ENCODE measurements around the gene VTI1B. TPM values are rescaled to one million over a fixed set of nuclear protein-coding genes. Genes with fewer than 3 reads are reported as not detected.
"Not testable (repeated sequence)": the region's sequence is repeated elsewhere in the genome, so short reads cannot be mapped to it uniquely, and the experiment has no call there.

The VTI1B gene, protein sequence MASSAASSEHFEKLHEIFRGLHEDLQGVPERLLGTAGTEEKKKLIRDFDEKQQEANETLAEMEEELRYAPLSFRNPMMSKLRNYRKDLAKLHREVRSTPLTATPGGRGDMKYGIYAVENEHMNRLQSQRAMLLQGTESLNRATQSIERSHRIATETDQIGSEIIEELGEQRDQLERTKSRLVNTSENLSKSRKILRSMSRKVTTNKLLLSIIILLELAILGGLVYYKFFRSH
- total RNA-seq: 10 to 100 TPM; 69.9 to 74.6 TPM

DNA sequence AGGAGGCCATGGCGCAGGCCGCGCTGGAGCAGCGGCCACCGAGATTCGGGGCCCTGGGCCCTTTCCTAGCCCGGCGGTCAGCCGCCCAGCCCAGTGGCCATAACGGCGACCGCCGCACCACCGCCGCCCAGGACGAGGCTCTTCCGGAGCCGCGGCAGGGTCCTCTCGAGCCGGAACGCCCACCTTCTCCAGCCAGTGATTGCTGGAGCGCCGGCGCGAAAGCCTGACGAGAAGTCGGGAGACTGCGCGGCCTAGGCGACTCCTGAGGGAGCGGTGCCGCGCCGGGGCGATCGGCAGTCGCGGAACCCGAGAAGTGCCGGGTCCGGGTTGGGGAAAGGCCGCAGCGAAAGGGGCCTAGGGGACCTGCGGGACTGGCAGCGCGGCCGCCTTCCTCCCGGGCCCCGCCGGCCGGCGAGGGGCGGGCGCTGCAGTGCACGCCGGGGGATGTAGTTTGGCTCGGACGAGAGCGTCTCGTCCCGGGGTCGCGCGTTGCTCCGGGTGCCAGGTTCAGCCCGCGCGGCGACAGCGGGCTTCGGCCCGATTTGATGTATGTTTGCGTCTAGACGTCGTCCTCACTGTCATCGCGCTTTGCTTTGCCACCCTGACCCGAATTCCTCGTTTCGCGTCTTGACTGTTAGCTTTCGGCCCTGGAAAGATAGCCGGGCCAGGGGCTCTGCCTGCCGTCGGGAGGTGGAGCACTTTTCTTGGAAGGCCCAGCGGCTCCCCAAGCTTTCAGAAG is at the start of gene VTI1B:
Gene VTI1B, minus strand, starts transcription at position 153 of the 739 bp plus-strand sequence. Its CDS starts 143 bp downstream, at position 10.
- POLR2A ChIA-PET: interaction anchor here (0.6 to 1.9 kb wide), 6 partner anchors 12 to 54 kb away, joined by 3 to 14 read pairs (median 4); partner anchors contain the start of gene RDH11
- Mint-ChIP-seq H3K4me3 (peak within 1 kb of the TSS; percentile 87), H3K4me1 (peaks cover 18% of the 10 kb centered on the region)

DNA sequence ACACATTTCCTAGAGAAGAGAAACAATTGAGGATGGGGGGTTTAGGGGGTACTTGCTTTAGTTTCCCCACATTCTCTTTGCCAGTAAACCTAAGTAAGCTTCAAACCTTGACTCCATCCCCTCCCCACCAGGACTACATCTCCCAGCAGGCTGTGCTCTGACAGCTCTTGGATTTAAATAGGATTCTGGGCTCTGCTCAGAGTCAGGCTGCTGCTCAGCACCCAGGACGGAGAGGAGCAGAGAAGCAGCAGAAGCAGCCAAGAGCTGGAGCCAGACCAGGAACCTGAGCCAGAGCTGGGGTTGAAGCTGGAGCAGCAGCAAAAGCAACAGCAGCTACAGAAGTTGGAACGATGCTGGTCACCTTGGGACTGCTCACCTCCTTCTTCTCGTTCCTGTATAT is 47.9 kb upstream of the VTI1B start:
- Mint-ChIP-seq H3K4me1 (peaks cover 8% of the 10 kb centered on the region), H3K36me3 (peaks cover 3% of the 10 kb centered on the region), H3K4me3 (no peak overlapping the region), H3K9me3 (peaks cover 4% of the 10 kb centered on the region), H3K27me3 (peaks cover 44% of the 10 kb centered on the region), H3K27ac (no peak overlapping the region)
- DNase-seq (no peak), ATAC-seq (ENCODE audit: low read depth) (no peak)
- POLR2A ChIA-PET: no interaction called here

More for the DNA sequence above, at the start of gene VTI1B:
- DNase-seq: peak; percentile 85
- peak; percentile 91 for ATAC-seq (ENCODE audit: low read depth)
- Mint-ChIP-seq H3K27me3 (no peaks in the 10 kb centered on the region), H3K27ac (peak within 1 kb of the TSS; percentile 87), H3K36me3 (peaks cover 4% of the 10 kb centered on the region), H3K9me3 (no peaks in the 10 kb centered on the region)

DNA sequence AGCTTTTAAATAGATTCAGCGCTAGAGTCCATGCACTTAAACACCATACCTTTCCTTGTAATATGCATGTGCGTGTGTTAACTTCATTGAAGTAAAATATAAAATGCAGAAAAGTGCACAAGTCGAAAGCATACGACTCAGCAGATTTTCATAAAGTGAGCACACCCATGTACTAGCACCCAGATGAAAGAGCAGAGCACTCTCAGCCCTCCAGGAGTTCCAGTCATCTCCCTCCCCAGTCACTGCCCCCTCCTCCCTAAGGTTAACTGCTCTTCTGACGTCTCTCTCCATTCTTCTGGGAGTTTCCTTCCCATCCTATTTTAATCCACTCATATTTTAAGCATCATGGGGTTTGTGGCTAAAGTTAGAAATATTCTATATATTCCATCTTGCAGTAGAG is 47.4 kb upstream of the VTI1B start:
- ATAC-seq (ENCODE audit: low read depth): no peak
- POLR2A ChIA-PET: no interaction called here
- Mint-ChIP-seq H3K9me3 (peaks cover 4% of the 10 kb centered on the region), H3K27me3 (peaks cover 44% of the 10 kb centered on the region), H3K4me3 (no peak overlapping the region), H3K4me1 (peaks cover 8% of the 10 kb centered on the region), H3K27ac (no peak overlapping the region), H3K36me3 (peaks cover 3% of the 10 kb centered on the region)
- no peak for DNase-seq

DNA sequence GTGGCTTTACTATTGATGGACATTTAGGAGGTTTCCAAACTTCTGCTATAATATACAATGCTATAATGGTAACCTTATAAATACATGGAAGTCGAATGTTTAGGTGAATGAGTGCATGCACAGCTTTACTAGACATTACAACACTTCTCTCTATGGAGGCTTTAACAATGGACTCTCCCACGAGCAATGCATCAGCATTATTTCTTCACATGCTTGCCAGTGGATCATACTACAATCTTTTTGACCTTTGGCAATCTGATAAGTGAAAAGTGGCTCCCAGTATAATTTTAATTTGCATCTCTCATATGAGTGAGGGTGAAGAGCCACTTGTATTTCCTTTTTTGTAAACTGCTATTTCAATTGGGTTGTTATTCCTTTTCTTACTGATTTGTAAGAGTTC is 45.4 kb upstream of the VTI1B start:
- ATAC-seq (ENCODE audit: low read depth): no peak
- POLR2A ChIA-PET: no interaction called here
- no peak for DNase-seq
- Mint-ChIP-seq H3K9me3 (peaks cover 3% of the 10 kb centered on the region), H3K27ac (no peak overlapping the region), H3K27me3 (peaks cover 32% of the 10 kb centered on the region), H3K36me3 (peaks cover 3% of the 10 kb centered on the region), H3K4me3 (no peak overlapping the region), H3K4me1 (peaks cover 8% of the 10 kb centered on the region)

DNA sequence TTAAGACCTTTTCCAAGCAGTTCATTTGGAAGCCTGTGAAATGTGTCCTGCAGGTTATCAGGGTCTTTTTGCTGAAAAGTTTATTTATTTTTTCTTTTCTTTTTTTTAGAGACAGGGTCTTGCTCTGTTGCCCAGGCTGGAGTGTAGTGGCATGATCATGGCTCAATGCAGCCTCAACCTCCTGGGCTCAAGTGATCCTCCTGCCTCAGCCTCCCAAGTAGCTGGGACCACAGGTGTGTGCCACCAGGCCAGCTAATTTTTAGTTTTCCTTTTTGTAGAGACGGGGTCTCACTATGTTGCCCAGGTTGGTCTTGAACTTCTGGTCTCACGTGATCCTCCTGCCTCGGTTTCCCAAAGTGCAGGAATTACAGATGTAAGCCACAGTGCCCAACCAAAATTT is 45.0 kb upstream of the VTI1B start:
- peaks cover 29% of the 10 kb centered on the region for H3K27me3 Mint-ChIP-seq
- H3K4me3 Mint-ChIP-seq; DNase-seq; H3K36me3 Mint-ChIP-seq; H3K9me3 Mint-ChIP-seq; H3K27ac Mint-ChIP-seq; H3K4me1 Mint-ChIP-seq; POLR2A ChIA-PET; ATAC-seq (ENCODE audit: low read depth): not testable (repeated sequence)

DNA sequence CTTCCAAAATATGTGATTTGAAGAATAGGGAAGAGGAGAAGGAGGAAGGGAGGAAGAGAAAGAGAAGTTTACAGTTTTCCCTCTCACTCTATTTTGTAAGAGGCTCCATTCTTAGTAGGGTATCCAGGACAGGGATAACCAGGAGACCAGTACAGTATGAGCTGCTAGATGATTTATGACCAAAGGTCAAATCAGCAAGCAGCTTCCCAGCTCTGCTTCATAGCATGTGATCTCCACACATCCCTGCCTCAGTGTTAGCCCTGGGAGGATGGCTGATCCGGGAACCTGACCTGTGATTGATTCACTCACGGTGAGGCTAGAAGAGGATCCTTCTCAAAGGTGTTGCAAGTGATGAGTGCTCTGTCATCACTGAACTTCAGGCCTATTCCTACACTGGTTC is 43.8 kb upstream of the VTI1B start:
- peaks cover 26% of the 10 kb centered on the region for H3K27me3 Mint-ChIP-seq
- H3K9me3 Mint-ChIP-seq: no peaks in the 10 kb centered on the region
- H3K36me3 Mint-ChIP-seq: no peaks in the 10 kb centered on the region
- peaks cover 8% of the 10 kb centered on the region for H3K4me1 Mint-ChIP-seq
- DNase-seq (no peak), ATAC-seq (ENCODE audit: low read depth) (no peak)
- H3K4me3 Mint-ChIP-seq: no peak overlapping the region
- no peak overlapping the region for H3K27ac Mint-ChIP-seq
- POLR2A ChIA-PET: no interaction called here

DNA sequence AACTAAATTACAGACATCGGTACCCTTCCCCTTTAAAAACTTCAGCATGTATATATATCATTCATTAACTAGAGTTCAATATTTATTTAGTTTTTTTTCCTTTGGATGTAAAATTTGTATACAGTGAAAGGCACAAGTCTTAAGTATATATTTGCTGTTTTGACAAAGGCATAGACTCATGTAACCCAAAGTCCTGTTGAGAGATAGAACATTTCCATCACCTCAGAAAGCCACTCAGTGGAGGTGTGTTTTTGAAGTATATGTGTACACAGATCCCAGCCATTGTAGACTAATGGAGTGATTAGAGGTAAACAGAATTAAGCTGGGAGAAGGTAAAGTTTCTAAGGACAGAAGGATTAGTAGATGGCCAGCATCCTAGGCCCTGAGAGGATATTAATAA is 42.6 kb upstream of the VTI1B start:
- Mint-ChIP-seq H3K27me3 (peaks cover 22% of the 10 kb centered on the region), H3K27ac (no peak overlapping the region), H3K4me3 (no peak overlapping the region), H3K4me1 (peaks cover 3% of the 10 kb centered on the region), H3K36me3 (no peaks in the 10 kb centered on the region), H3K9me3 (no peaks in the 10 kb centered on the region)
- DNase-seq (no peak), ATAC-seq (ENCODE audit: low read depth) (no peak)
- POLR2A ChIA-PET: no interaction called here

DNA sequence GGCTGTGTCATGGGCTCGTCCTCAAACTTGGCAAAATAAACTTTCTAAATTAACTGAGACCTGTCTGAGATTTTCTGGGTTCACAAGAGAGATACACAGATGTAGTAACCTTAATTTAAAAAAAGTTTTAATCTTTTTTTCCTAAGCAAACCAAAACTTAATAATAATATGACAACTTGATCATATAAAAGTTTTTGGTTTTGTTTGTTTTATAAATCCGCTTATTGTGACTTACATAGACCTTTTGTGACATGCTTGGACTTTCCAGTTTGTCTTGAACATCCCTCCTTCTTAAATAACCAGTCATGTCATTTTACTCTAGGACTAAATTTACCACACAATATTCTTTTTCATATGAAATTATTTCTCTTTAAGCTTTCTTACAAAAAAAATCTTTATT is 35.8 kb upstream of the VTI1B start:
- ATAC-seq (ENCODE audit: low read depth) (no peak), DNase-seq (no peak)
- POLR2A ChIA-PET: no interaction called here
- Mint-ChIP-seq H3K27me3 (peaks cover 16% of the 10 kb centered on the region), H3K36me3 (no peaks in the 10 kb centered on the region), H3K4me3 (no peak overlapping the region), H3K4me1 (no peaks in the 10 kb centered on the region), H3K27ac (no peak overlapping the region), H3K9me3 (peaks cover 4% of the 10 kb centered on the region)

DNA sequence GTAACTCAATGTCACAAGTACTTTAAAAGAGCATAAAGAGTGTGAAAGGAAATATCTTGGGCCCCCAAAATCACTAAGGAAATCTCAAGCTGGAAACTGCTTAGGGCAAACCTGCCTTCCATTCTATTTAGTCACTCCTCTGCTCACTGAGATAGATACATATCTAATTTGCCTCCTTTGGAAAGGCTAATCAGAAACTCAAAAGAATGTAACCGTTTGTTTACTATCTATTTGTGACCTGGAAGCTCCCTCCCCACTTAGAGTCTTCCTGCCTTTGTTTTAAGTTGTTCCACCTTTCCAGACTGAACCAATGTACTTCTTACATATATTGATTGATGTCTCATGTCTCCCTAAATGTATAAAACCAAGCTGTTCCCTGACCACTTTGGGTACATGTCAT is 35.4 kb upstream of the VTI1B start:
- ATAC-seq (ENCODE audit: low read depth); H3K4me1 Mint-ChIP-seq; H3K36me3 Mint-ChIP-seq; POLR2A ChIA-PET; H3K9me3 Mint-ChIP-seq; H3K4me3 Mint-ChIP-seq; DNase-seq; H3K27ac Mint-ChIP-seq: not testable (repeated sequence)
- H3K27me3 Mint-ChIP-seq: peaks cover 16% of the 10 kb centered on the region

DNA sequence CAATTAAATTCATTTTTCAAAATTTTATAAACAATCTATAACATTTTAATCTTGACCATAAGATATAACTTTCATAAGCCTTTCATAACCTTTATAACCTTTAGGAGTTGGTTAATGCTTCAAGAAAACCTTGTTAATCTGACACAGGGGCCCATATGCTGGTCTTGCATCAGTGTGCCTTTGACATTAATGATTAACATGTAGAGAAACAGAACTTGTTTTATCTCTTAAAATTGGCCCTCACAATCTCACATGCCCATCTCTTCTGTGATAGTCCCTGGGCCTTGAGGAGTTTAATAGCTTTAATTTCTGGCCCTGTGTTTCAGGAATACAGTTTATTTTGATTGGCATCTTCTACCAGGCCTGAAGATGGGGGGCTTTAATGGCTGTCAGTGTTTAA is 34.9 kb upstream of the VTI1B start:
- H3K9me3 Mint-ChIP-seq; H3K27ac Mint-ChIP-seq; ATAC-seq (ENCODE audit: low read depth); POLR2A ChIA-PET; H3K4me3 Mint-ChIP-seq; DNase-seq; H3K36me3 Mint-ChIP-seq; H3K4me1 Mint-ChIP-seq: not testable (repeated sequence)
- peaks cover 16% of the 10 kb centered on the region for H3K27me3 Mint-ChIP-seq

DNA sequence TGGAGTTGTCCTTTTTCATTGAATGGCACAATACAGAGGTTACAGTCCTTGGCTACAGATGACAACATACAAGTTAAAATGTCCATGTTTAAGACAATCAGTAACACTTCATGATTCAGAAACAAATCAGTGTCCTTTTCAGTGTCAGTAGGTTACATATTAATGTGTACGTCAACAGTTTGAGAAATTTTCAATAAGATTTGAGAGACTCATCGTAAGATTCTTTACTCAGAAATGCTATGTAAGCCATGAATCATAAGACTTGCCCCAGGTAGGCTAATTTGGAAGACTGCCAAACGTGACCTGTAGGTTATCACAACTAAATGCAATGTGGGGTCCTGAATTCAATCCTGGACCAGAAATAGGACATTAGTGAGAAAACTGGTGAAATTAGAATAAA is 30.8 kb upstream of the VTI1B start:
- ATAC-seq (ENCODE audit: low read depth) (no peak), DNase-seq (no peak)
- no peak overlapping the region for H3K27ac Mint-ChIP-seq
- no peak overlapping the region for H3K4me3 Mint-ChIP-seq
- H3K4me1 Mint-ChIP-seq: peaks cover 4% of the 10 kb centered on the region
- H3K9me3 Mint-ChIP-seq: peaks cover 3% of the 10 kb centered on the region
- H3K27me3 Mint-ChIP-seq: peaks cover 10% of the 10 kb centered on the region
- POLR2A ChIA-PET: interaction anchor here (1.7 kb wide), 1 partner anchor 1111 kb away, joined by 4 read pairs; no protein-coding TSS in a partner anchor
- no peaks in the 10 kb centered on the region for H3K36me3 Mint-ChIP-seq

DNA sequence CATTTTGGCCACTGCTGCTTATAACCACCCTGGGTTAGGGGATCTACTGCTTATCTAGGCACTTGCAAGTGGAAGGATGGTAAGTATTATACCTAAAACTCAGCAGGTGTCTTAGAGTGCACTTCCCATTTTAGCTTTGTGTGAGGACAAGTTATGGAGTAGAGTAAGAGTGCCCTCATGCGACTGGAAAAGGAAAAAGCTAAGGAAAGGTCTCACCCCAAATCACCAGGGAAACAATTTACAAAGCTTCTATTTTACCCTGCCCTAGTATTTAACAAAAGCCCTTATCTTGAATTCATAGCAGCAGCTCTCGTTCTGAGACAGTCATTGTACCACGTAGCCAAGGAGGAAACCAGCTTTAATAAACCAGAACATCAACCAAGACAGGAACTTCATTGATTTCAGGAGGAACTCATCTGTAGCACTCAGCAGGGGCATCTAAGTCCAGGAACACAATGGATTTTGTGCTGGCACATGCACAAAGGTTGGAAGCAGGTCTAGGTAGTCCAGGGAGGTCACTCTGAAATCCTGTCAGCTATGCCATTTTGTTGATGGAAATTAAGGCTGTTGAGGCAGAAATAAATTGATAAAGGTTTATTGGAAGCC is 30.2 kb upstream of the VTI1B start:
- Mint-ChIP-seq H3K27ac (no peak overlapping the region), H3K27me3 (peaks cover 10% of the 10 kb centered on the region), H3K4me1 (peaks cover 4% of the 10 kb centered on the region), H3K9me3 (no peaks in the 10 kb centered on the region), H3K4me3 (no peak overlapping the region), H3K36me3 (no peaks in the 10 kb centered on the region)
- ATAC-seq (ENCODE audit: low read depth): peak; percentile 54
- DNase-seq: no peak
- POLR2A ChIA-PET: interaction anchor here (0.8 to 1.7 kb wide), 5 partner anchors 8 to 1112 kb away, joined by 3 to 7 read pairs (median 3); partner anchors contain the start of gene RDH11

DNA sequence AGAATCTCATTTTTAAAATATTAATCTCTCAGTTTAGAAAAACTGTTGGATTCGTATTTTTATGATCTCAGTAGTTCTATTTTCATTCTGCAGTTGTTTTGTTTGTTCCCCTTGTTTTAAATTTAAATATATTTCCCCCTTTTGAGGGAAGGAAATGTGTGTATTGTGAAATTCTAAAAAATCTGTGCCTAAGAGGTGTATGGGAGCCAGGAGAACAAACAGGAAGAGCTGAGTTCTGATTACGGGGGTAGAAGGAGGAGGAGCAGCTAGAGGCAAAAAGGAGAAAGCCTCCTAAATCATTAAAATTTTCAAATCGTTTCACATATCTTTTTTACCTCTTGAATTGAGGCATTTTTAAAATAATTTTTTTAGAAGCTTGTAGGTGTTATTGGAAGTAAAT is 29.6 kb upstream of the VTI1B start:
- POLR2A ChIA-PET: interaction anchor here (0.8 to 1.7 kb wide), 5 partner anchors 9 to 1113 kb away, joined by 3 to 7 read pairs (median 3); partner anchors contain the start of gene RDH11
- peaks cover 10% of the 10 kb centered on the region for H3K27me3 Mint-ChIP-seq
- no peak overlapping the region for H3K27ac Mint-ChIP-seq
- no peak for DNase-seq
- H3K4me3 Mint-ChIP-seq: no peak overlapping the region
- H3K9me3 Mint-ChIP-seq: no peaks in the 10 kb centered on the region
- ATAC-seq (ENCODE audit: low read depth): no peak
- no peaks in the 10 kb centered on the region for H3K36me3 Mint-ChIP-seq
- peaks cover 4% of the 10 kb centered on the region for H3K4me1 Mint-ChIP-seq
